Immature natural killer cell (primary cell): ENCODE data around the gene HS3ST6. TPM values are rescaled to one million over a fixed set of nuclear protein-coding genes. Genes with fewer than 3 reads are reported as not detected.
"Not testable (repeated sequence)": the region's sequence is repeated elsewhere in the genome, so short reads cannot be mapped to it uniquely, and the experiment has no call there.

ENCODE experiments used
- DNase-seq, 3 donors: peaks; one replicate each; pipeline ENCODE4 v3.0.0; 2022; ENCODE audit warnings: mixed read lengths in 1 of 3
- H3K27ac Mint-ChIP-seq, 6 donors: one replicate each; pipeline ENCODE4 v1.8.0; 2020; ENCODE audit warnings: mixed read lengths in 6 of 6, mild to moderate bottlenecking in 5 of 6, inconsistent platforms in 4 of 6, moderate library complexity in 3 of 6
- H3K27me3 Mint-ChIP-seq, 3 donors: one replicate each; pipeline ENCODE4 v1.8.0; 2020 to 2021; ENCODE audit warnings: low read depth in 3 of 3, mild to moderate bottlenecking in 3 of 3, mixed read lengths in 3 of 3, moderate library complexity in 3 of 3, inconsistent platforms in 1 of 3
- H3K36me3 Mint-ChIP-seq, 3 donors: one replicate each; pipeline ENCODE4 v1.8.0; 2020; ENCODE audit warnings: mixed read lengths in 3 of 3, inconsistent platforms in 2 of 3, mild to moderate bottlenecking in 2 of 3
- H3K4me1 Mint-ChIP-seq, 2 donors: one replicate each; pipeline ENCODE4 v1.8.0; 2020; ENCODE audit warnings: inconsistent platforms in 2 of 2, mild to moderate bottlenecking in 2 of 2, mixed read lengths in 2 of 2, moderate library complexity in 1 of 2
- H3K4me3 Mint-ChIP-seq, 5 donors: one replicate each; pipeline ENCODE4 v1.8.0; 2020; ENCODE audit warnings: mild to moderate bottlenecking in 5 of 5, mixed read lengths in 5 of 5, inconsistent platforms in 3 of 5, moderate library complexity in 3 of 5
- H3K9me3 Mint-ChIP-seq, 6 donors: one replicate each; pipeline ENCODE4 v1.8.0; 2020; ENCODE audit warnings: mild to moderate bottlenecking in 6 of 6, mixed read lengths in 6 of 6, inconsistent platforms in 4 of 6, moderate library complexity in 3 of 6
- polyA plus RNA-seq, 3 donors: library from polyadenylated mRNA; unstranded; fragments of 300-500 nt; fragmentation: Illumina TruSeq; gene quantifications; one replicate each; pipeline ENCODE4 v1.2.3, GENCODE V29; 2021

The HS3ST6 gene
- polyA plus RNA-seq, result not detected

DNA sequence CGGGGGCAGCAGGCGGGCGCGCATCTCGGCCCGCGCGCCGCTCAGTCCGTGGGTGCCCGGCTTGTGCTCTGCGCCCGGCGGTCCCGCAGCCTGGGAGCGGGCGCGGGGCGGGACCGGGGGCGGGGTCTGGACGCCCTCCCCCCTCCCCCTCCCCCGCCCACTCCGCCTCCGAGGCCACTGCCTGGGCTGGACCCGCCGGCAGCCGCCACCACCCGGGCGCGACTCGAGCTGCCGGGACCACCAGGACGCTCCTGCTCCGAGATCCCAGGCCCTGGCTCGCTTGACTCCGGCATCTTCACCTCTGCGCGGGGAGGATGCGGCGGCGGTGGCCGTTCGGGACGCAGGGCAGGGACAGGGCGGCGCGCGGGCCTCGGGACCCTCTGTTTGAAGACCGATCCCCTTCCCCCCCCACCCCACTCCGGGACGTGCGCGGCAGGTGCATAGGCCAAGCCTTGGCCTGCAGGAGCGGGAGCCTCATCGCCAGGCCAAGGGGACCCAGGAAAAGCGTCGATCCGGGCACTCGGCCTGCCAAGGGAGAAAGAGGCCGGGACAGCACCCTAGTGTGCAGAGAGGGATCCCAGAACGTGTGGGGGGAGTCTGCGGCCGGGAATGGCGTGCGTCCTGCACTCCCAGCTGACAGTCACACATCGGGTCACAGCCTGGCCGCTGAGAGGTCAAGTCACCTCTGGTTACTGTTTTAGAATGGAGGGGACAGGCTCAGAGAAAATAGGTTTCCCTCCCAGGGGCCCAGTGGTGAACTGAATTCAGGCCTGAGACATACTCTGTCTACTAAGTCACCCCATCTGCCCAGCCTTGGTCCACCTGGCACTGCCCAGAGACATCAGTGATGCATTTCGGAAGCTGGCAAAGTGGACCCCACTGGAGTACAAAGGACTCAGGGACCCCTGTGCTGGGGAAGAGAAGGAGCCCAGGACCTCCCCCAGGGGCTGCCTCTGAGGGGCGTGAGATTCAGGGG, at the start of gene HS3ST6:
Gene HS3ST6, minus strand, starts transcription at position 65 of the 976 bp plus-strand sequence. CDS start 92 bp downstream, outside the sequence.
- no peaks in the 10 kb centered on the region for H3K36me3 Mint-ChIP-seq
- no peak within 1 kb of the TSS for H3K4me3 Mint-ChIP-seq
- no peak for DNase-seq
- no peak within 1 kb of the TSS for H3K27ac Mint-ChIP-seq
- peaks cover 15 to 21% (median 16%) of the 10 kb centered on the region in 3 donors for H3K27me3 Mint-ChIP-seq
- H3K9me3 Mint-ChIP-seq, result peaks cover 0 to 4% (median 0%) of the 10 kb centered on the region in 6 donors
- H3K4me1 Mint-ChIP-seq, result no peaks in the 10 kb centered on the region

DNA sequence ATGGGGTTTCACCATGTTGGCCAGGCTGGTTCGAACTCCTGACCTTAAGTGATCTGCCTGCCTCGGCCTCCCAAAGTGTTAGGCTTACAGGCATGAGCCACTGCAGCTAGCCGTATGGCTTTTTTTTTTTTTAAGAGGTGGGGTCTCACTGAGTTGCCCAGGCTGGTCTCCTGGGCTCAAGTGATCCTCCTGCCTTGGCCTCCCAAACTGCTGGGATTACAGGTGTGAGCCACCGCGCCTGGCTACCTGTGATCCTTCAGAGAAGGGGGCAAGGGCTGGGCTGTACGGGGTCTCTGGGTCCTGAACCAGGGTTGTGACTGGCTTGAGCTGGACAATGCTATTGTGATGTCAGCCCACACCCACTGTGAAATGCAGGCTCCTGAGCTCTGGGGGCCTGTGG, 48.2 kb upstream of the HS3ST6 start, which contains the start of gene RNF151:
Gene RNF151, plus strand, starts transcription at position 397 of the 400 bp plus-strand sequence. CDS start 26 bp downstream, outside the sequence.
- Mint-ChIP-seq H3K4me3 (peak within 1 kb of the TSS; percentile 89 to 94 (median 92)), H3K9me3 (peaks cover 0 to 2% (median 0%) of the 10 kb centered on the region in 6 donors), H3K27ac (peak within 1 kb of the TSS; percentile 93 to 97 (median 96)), H3K27me3 (peaks cover 13 to 21% (median 14%) of the 10 kb centered on the region in 3 donors), H3K36me3 (peaks cover 4 to 9% (median 5%) of the 10 kb centered on the region in 3 donors), H3K4me1 (peaks cover 33 to 39% of the 10 kb centered on the region in 2 donors)
- no peak for DNase-seq

DNA sequence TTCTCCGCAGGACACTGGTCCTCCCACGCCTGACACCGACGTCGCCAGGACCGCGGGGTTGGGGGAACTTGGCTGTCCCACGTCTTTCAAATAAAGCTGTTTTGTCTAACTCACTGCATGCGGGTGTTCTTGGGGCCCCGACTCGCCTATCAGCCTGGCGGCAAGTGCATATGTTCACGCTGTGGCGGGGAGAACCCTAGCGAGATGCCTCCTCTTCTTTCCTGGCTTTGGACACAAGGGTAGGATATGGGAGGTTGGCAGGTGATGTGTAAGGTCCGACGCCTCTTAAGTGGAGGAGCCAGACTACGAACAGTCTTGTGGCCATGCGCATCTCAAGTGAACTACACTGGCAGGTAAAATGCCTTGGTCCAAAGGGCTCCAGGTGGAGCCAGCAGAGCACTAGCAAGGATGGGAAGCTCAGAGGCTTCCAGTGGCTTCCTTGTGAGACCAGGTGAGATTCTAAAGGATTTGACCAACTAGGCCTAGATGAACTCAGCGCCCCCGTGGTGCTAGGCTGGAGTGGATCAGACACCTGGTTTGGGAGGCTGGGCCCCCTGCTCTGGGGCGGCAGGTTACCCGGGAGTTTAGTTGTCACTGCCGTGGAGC, 47.3 kb upstream of the HS3ST6 start:
- Mint-ChIP-seq H3K9me3 (no peaks in the 10 kb centered on the region), H3K27me3 (peaks cover 14 to 29% (median 16%) of the 10 kb centered on the region in 3 donors), H3K36me3 (peaks cover 8 to 13% (median 11%) of the 10 kb centered on the region in 3 donors), H3K4me3 (peak overlapping the region; percentile 89 to 94 (median 92)), H3K4me1 (peaks cover 33 to 40% of the 10 kb centered on the region in 2 donors), H3K27ac (peak overlapping the region; percentile 93 to 97 (median 96))
- no peak for DNase-seq

DNA sequence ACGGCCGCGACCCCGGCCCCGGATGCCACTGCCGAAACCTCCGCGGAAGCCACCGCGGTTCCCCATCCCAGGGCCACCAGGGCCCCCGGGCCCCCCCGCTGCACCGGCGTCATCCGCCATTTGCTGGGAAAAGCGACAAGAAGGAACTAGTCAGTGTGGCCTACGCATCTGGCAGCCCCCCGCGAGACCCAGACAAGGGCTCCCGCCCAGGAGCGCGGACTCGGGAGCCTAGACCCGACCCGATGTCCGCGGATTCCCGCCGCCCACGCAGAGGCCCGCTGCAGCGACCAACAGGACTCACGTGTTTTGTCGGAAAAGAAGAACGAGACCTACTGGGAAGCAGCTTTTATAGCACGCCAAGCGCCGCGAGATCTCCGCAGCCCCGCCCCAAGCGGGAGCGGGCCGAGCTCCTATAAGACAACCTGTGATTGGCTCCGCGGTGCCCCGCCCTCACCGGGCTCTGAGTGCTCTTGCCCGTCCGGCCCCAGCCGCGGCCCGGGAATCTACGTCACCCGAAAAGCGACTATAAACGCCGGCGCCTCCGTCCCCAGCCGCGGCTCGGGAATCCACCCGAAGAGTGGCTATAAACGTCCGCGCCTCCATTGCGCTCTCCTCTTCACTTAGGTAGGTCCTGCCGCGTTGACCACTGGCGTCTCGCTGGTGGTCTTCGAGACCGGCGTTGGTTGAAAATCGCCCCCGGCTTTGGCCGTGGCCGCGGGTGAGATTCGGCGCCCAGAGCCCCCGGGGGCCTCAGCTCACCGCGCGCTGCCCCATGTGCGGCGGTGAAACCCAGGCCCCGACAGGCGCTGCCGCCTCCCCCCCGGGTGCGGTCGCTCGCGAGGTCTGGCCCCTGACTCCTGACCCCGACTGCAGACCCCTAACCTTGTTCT, 46.5 kb upstream of the HS3ST6 start, which contains the start of gene RPS2:
Gene RPS2, minus strand, starts transcription at position 321 of the 890 bp plus-strand sequence. Its CDS starts 201 bp downstream, at position 120.
- no peaks in the 10 kb centered on the region for H3K9me3 Mint-ChIP-seq
- peak within 1 kb of the TSS; percentile 89 to 94 (median 92) for H3K4me3 Mint-ChIP-seq
- H3K27ac Mint-ChIP-seq, result peak within 1 kb of the TSS; percentile 93 to 97 (median 96)
- peak; percentile 97 to 99 (median 97) for DNase-seq
- H3K27me3 Mint-ChIP-seq, result peaks cover 13 to 33% (median 14%) of the 10 kb centered on the region in 3 donors
- H3K4me1 Mint-ChIP-seq, result peaks cover 37 to 46% of the 10 kb centered on the region in 2 donors
- H3K36me3 Mint-ChIP-seq, result peaks cover 8 to 13% (median 11%) of the 10 kb centered on the region in 3 donors

DNA sequence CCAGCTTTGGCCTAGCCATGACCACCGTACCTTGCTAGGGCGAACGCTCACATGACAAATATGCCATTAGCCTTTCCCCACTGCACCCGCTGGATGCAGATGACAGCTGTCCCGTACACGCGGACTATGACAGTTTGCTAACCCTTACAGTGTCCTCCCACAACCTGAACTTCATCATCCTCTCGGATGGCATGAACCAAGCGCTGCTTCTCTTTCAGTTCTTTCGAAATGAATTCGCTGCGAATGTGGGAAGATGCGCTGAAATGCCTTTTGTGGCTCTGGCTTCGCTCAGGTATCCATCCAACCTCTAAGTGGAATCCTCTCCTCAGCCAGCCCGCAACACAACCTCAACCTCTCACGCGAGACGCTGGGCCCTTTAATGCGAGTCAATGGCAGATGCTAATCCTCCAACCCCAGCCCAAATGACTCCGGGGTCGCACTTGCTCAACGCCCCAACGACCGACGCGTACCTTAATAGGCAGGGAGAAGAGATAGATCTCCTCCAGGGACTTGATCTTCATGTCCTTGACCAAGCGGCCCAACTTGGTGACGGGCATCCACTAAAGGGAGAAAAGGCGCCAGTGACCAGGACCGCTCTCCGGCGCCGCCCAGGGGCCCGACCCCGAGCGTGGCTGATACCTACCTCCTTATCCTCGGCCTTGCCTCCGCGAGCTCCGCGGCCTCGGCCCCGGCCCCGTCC, 45.7 kb upstream of the HS3ST6 start:
- H3K9me3 Mint-ChIP-seq, result no peaks in the 10 kb centered on the region
- peaks cover 8 to 13% (median 11%) of the 10 kb centered on the region in 3 donors for H3K36me3 Mint-ChIP-seq
- peak overlapping the region; percentile 89 to 94 (median 92) for H3K4me3 Mint-ChIP-seq
- peaks cover 13 to 35% (median 14%) of the 10 kb centered on the region in 3 donors for H3K27me3 Mint-ChIP-seq
- peaks cover 37 to 50% of the 10 kb centered on the region in 2 donors for H3K4me1 Mint-ChIP-seq
- no peak for DNase-seq
- H3K27ac Mint-ChIP-seq, result peak overlapping the region; percentile 88 to 94 (median 91)

DNA sequence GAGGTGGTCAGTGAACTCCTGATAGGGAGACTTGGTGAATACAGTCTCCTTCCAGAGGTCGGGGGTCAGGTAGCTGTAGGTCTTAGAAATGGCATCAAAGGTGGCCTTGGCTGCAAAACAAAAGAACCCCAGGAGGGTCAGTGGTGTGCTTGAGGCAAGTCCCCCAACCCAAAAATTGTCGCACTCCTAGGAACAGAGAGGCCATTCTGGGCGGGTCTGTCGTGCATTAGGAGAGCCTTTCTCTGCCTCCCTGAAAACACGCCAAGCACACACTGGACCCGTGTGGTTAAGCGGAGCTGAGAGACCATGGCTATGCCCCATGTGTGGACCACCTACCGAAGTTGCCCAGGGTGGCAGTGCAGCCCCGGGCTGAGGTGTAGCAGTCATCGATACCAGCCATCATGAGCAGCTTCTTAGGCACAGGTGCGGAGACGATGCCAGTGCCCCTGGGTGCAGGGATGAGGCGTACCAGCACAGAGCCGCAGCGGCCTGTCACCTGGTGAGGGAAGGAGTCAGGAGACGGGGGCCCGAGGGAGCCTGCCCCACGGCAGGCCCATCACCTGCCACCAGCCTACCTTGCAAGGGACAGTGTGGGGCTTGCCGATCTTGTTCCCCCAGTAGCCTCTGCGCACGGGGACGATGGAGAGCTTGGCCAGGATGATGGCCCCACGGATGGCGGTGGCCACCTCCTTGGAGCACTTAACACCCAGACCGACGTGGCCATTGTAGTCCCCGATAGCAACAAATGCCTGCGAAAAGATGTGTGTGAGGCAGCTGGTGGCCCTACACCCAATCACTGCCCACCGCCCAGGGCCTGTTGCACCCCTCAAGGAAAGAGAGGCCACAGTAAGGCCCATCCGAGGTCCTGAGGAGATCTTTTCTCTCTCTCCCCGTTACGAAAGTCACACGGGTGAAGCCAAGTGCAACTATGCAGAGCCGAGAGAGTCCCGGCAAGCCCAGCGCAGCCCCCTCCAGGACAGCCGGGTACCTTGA, 44.2 kb upstream of the HS3ST6 start:
- peak overlapping the region; percentile 48 to 94 (median 92) for H3K4me3 Mint-ChIP-seq
- H3K27me3 Mint-ChIP-seq, result peaks cover 13 to 35% (median 16%) of the 10 kb centered on the region in 3 donors
- peaks cover 37 to 52% of the 10 kb centered on the region in 2 donors for H3K4me1 Mint-ChIP-seq
- not testable (repeated sequence) for H3K9me3 Mint-ChIP-seq, DNase-seq
- H3K36me3 Mint-ChIP-seq, result peaks cover 8 to 13% (median 11%) of the 10 kb centered on the region in 3 donors
- H3K27ac Mint-ChIP-seq, result peak overlapping the region in 5 of 6 donors; percentile 40 to 89 (median 73)

DNA sequence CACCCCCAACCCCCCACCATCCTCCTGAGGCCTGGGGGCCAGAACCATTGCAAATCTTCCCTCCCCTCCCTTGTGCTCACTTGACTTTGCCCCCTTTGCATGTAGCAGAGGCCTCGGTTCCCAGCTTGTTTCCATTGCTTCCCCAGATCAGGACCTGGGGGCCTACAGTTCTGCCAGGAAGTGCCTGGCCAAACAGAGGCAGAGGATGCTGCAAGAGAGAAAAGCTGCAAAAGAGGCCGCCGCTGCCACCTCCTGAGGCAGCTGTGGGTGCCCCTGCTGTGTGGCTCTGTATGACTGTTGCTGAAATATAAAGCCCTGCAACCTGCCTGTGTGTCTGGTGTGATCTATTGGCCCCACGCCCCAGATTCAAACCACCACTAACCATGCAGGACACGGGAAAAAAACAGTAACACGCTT, 43.4 kb upstream of the HS3ST6 start:
- Mint-ChIP-seq H3K27me3 (peaks cover 13 to 35% (median 16%) of the 10 kb centered on the region in 3 donors), H3K9me3 (no peaks in the 10 kb centered on the region), H3K4me1 (peaks cover 37 to 52% of the 10 kb centered on the region in 2 donors), H3K4me3 (peak overlapping the region in 1 of 5 donors; percentile 10), H3K27ac (peak overlapping the region in 3 of 6 donors; percentile 40 to 69 (median 57)), H3K36me3 (peaks cover 8 to 13% (median 11%) of the 10 kb centered on the region in 3 donors)
- no peak for DNase-seq

DNA sequence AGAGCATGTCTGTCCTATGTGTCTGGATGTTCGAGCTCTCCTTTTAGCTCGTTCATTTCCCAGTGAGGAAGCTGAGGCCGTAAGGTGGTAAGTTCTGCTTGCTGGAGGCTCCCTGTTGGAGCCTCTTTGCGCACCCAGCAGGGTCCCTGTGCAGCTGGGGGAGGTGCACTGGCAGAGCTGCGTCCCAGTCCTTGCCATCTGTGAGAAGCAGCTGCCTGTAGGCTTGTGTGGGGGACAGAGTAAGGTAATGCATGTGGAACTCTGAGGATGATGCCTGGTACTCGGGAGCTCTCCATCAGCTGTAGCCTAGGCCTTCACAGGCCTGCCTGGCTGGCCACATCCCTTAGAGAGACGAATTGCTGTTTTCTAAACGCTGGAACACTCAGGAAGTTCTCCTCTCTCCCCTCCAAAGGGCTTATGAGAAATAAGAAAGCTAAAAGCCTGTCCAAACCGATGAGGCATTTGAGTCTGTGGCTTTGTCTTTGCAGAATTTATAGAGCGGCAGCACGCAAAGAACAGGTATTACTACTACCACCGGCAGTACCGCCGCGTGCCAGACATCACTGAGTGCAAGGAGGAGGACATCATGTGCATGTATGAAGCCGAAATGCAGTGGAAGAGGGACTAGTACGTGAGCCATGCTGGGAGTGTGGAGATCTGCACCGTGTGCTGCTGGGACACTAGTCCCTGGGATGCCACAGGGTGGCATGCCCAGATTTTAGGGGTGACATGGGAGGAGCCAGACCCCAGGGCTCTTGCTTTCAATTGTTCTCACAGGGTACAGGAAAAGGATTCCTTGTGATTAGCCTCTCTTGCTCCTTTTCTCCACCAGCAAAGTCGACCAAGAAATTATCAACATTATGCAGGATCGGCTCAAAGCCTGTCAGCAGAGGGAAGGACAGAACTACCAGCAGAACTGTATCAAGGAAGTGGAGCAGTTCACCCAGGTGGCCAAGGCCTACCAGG, 42.7 kb upstream of the HS3ST6 start:
- Mint-ChIP-seq H3K4me1 (peaks cover 37 to 51% of the 10 kb centered on the region in 2 donors), H3K4me3 (peak overlapping the region; percentile 79 to 87 (median 85)), H3K27ac (peak overlapping the region; percentile 40 to 82 (median 73)), H3K27me3 (peaks cover 13 to 35% (median 16%) of the 10 kb centered on the region in 3 donors), H3K9me3 (no peaks in the 10 kb centered on the region), H3K36me3 (peaks cover 8 to 13% (median 11%) of the 10 kb centered on the region in 3 donors)
- no peak for DNase-seq

DNA sequence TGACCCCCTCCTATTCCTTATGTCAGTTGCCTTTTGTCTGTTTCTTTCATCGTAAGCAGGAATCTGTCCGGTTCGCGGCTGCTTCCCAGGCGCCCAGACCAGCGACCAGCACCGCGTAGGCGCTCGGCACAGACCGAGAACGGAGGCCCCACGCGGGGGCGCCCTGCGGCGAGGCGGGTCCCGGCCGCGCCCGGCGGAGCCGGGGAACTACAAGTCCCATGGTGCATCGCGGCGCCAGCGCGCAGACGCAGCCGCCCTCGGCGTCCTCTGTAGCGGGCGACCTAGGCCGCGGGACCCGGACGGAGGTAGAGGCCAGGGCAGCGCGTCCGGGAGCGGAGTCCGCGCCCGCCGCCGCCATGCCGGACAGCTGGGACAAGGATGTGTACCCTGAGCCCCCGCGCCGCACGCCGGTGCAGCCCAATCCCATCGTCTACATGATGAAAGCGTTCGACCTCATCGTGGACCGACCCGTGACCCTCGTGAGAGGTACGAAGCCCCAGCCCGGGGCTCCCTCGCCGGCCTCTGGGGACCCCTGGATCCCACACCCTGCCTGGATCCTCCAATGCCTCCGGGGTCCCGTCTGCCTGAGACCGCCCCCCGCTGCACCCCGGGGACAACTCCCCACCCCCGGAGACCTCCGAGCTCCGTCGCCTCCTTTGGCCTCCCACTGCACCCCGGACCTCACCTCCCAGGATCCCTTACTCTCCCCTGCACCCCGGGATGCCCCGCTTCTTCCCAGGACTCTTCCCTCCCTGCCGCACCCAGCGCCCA, 41.2 kb upstream of the HS3ST6 start, which contains the start of gene NDUFB10:
Gene NDUFB10, plus strand, starts transcription at position 270 of the 771 bp plus-strand sequence. Its CDS starts 87 bp downstream, at position 357.
- Mint-ChIP-seq H3K36me3 (peaks cover 8 to 13% (median 11%) of the 10 kb centered on the region in 3 donors), H3K4me1 (peaks cover 25 to 37% of the 10 kb centered on the region in 2 donors), H3K9me3 (no peaks in the 10 kb centered on the region)

More for the DNA sequence above, 41.2 kb upstream of the HS3ST6 start, which contains the start of gene NDUFB10:
- Mint-ChIP-seq H3K4me3 (peak within 1 kb of the TSS; percentile 79 to 87 (median 85)), H3K27ac (peak within 1 kb of the TSS; percentile 43 to 82 (median 79)), H3K27me3 (peaks cover 8 to 30% (median 11%) of the 10 kb centered on the region in 3 donors)
- DNase-seq, result peak; percentile 86 to 87 (median 87)
